HepG2 (cell line): ENCODE measurements around the gene CDC14A.

Experiments used
- DR1 ChIP-seq: sonication (generic); formaldehyde crosslinking; IDR thresholded peaks from 2 replicates; pipeline ENCODE4 v1.8.0; 2021; ENCODE audit warnings: mild to moderate bottlenecking, missing genetic modification reagents, inconsistent platforms
- EED ChIP-seq: sonication (generic); formaldehyde crosslinking; IDR thresholded peaks from 2 replicates; pipeline ENCODE4 v1.5.0; 2020; ENCODE audit warnings: mild to moderate bottlenecking, missing genetic modification reagents
- PREB ChIP-seq: sonication (generic); formaldehyde crosslinking; IDR thresholded peaks from 2 replicates; pipeline ENCODE4 v1.4.0; 2020; ENCODE audit warnings: missing genetic modification reagents
- SIN3A ChIP-seq: IDR thresholded peaks from 2 replicates; pipeline ENCODE4 v1.6.1; 2011; ENCODE audit warnings: low read depth, mild to moderate bottlenecking, control low read depth, low read length, borderline replicate concordance
- TF ChIP-seq, protein P1 (sequence below): sonication (generic); formaldehyde crosslinking; IDR thresholded peaks from 2 replicates; pipeline ENCODE4 v1.5.0; 2020; ENCODE audit warnings: mild to moderate bottlenecking, missing genetic modification reagents, moderate library complexity

DNA sequence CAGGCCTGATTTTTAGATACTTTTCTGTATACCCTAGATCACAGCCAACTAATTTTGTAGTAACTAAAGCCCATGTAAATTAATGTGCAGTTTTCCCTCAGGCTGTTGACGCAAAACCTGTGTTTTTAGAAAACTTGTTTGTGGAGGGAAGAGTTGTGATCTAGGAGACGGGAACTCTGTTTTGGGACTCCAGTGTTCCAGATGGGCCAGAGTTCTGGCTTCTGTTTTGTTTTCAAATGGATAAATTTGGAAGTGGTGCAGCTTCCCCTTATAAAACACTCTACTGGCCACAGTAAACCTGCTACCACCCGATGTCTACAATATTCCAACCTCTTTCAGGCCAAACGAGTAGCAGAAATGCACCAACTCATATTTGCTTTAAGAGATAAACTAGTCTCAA, 172.0 kb downstream of the CDC14A start:
- no peak for TF ChIP-seq DR1 (CRISPR knock-in tag)
- TF ChIP-seq EED, result no peak
- TF ChIP-seq PREB (CRISPR knock-in tag), result no peak
- TF ChIP-seq, protein P1, sequence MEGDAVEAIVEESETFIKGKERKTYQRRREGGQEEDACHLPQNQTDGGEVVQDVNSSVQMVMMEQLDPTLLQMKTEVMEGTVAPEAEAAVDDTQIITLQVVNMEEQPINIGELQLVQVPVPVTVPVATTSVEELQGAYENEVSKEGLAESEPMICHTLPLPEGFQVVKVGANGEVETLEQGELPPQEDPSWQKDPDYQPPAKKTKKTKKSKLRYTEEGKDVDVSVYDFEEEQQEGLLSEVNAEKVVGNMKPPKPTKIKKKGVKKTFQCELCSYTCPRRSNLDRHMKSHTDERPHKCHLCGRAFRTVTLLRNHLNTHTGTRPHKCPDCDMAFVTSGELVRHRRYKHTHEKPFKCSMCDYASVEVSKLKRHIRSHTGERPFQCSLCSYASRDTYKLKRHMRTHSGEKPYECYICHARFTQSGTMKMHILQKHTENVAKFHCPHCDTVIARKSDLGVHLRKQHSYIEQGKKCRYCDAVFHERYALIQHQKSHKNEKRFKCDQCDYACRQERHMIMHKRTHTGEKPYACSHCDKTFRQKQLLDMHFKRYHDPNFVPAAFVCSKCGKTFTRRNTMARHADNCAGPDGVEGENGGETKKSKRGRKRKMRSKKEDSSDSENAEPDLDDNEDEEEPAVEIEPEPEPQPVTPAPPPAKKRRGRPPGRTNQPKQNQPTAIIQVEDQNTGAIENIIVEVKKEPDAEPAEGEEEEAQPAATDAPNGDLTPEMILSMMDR (CRISPR knock-in tag), result no peak
- TF ChIP-seq SIN3A, result no peak
